Esophagus squamous epithelium (tissue), 5 donors: ENCODE measurements around the gene MTCH1. TPM values are rescaled to one million over a fixed set of nuclear protein-coding genes. Genes with fewer than 3 reads are reported as not detected.

ENCODE experiments used
- DNase-seq: peaks from one replicate; lab custom pipeline; 2025; lab: John Stamatoyannopoulos, UW
- H3K27ac ChIP-seq, 4 donors: fragments of 200-600 bp; sonication (generic); one replicate each; pipeline ENCODE4 v1.5.1; 2016 to 2019; ENCODE audit warnings: mild to moderate bottlenecking in 1 of 4
- H3K27me3 ChIP-seq, 4 donors: fragments of 200-600 bp; sonication (generic); 1 replicate in 3 of 4; 2 replicates in 1 of 4; pipeline versions ENCODE4 v1.5.1 to v1.6.0; 2017 to 2021; ENCODE audit warnings: antibody characterized with exemption in 1 of 4
- H3K36me3 ChIP-seq, 3 donors: fragments of 200-600 bp; sonication (generic); one replicate each; pipeline ENCODE4 v1.5.1; 2016 to 2019
- H3K4me1 ChIP-seq, 3 donors: fragments of 200-600 bp; sonication (generic); one replicate each; pipeline ENCODE4 v1.5.1; 2017 to 2019
- H3K4me3 ChIP-seq, 4 donors: fragments of 200-600 bp; sonication (generic); 1 replicate in 3 of 4; 2 replicates in 1 of 4; pipeline ENCODE4 v1.5.1; 2016 to 2019; ENCODE audit warnings: mild to moderate bottlenecking in 2 of 4, moderate library complexity in 1 of 4
- H3K9me3 ChIP-seq, 3 donors: fragments of 200-600 bp; sonication (generic); one replicate each; pipeline ENCODE4 v1.5.1; 2016 to 2019
- CTCF ChIP-seq, 6 experiments: fragments of 450-650 bp in 4 of 6; fragments of 200-600 bp in 2 of 6; sonication (generic) in 2 of 6; IDR thresholded peaks; one replicate each; pipeline ENCODE4 v1.5.1; 2016 to 2019; ENCODE audit warnings: antibody characterized with exemption in 6 of 6, mild to moderate bottlenecking in 4 of 6, moderate library complexity in 4 of 6
- POLR2A ChIP-seq, 4 donors: fragments of 450-650 bp; IDR thresholded peaks; one replicate each; pipeline ENCODE4 v1.6.1; 2017; ENCODE audit warnings: antibody characterized with exemption in 4 of 4, mild to moderate bottlenecking in 4 of 4, moderate library complexity in 3 of 4
- WGBS, 2 donors: methylation state at CpG; one replicate each; pipeline ENCODE4 v1.1.5; 2018; 5-methylcytosine and 5-hydroxymethylcytosine counted together
- intact Hi-C: fragments of 100-400 bp; cut with DNase I; formaldehyde crosslinking; loops from one replicate; pipeline ENCODE4 v1.15.0; 2022
- total RNA-seq, 4 donors: library from RNA; depleted of rRNA; stranded (reverse); fragments of >200 nt; gene quantifications; one replicate each; pipeline ENCODE4 v1.1.0, GENCODE V29; 2016
- donor health status: DM: yes; HTN: yes; CAD: no.

Gene MTCH1
- total RNA-seq, 4 donors from 2014 or later: 101 to 153 (median 111) TPM

- Histone ChIP-seq H3K4me1 (peaks cover 0 to 27% (median 3%) of the 10 kb centered on the region in 3 donors), H3K27me3 (no peaks in the 10 kb centered on the region), H3K36me3 (peaks cover 43 to 99% (median 62%) of the 10 kb centered on the region in 3 donors), H3K4me3 (no peak overlapping the region), H3K27ac (peak overlapping the region in 1 of 4 donors; percentile 25), H3K9me3 (no peaks in the 10 kb centered on the region)
- TF ChIP-seq CTCF (IDR thresholded peaks at IDR 0.05) (no peak), POLR2A (IDR thresholded peaks at IDR 0.05) (no peak)
- no peak for DNase-seq
- intact Hi-C loops: no loop called here
- WGBS, 2 donors: 76 to 90% methylated on average over 2 to 4 of the region's 4 CpGs
Measured at GRCh38 chr6:36976007-36976264, 10.1 kb downstream of the MTCH1 start.

GRCh38 chr6:36975231-36976006 lies 10.6 kb downstream of the MTCH1 start:
- 75 to 89% methylated on average over 5 of the region's 7 CpGs for WGBS, 2 donors
- no peak for DNase-seq
- intact Hi-C loops: no loop called here

GRCh38 chr6:36973647-36974046 lies 12.3 kb downstream of the MTCH1 start:
- Histone ChIP-seq H3K4me3 (no peak overlapping the region), H3K27me3 (no peaks in the 10 kb centered on the region), H3K4me1 (peaks cover 0 to 29% (median 17%) of the 10 kb centered on the region in 3 donors), H3K36me3 (peaks cover 52 to 100% (median 83%) of the 10 kb centered on the region in 3 donors), H3K9me3 (no peaks in the 10 kb centered on the region), H3K27ac (no peak overlapping the region)
- WGBS, 2 donors: 89 to 92% methylated on average over 4 of the region's 4 CpGs
- DNase-seq: no peak
- TF ChIP-seq CTCF (IDR thresholded peaks at IDR 0.05) (no peak), POLR2A (IDR thresholded peaks at IDR 0.05) (no peak)
- intact Hi-C loops: no loop called here

More at GRCh38 chr6:36975231-36976006, 10.6 kb downstream of the MTCH1 start:
- Histone ChIP-seq H3K27ac (peak overlapping the region in 1 of 4 donors; percentile 25), H3K4me1 (peaks cover 0 to 27% (median 2%) of the 10 kb centered on the region in 3 donors), H3K36me3 (peaks cover 44 to 99% (median 68%) of the 10 kb centered on the region in 3 donors), H3K27me3 (no peaks in the 10 kb centered on the region), H3K9me3 (no peaks in the 10 kb centered on the region), H3K4me3 (no peak overlapping the region)
- TF ChIP-seq CTCF (IDR thresholded peaks at IDR 0.05) (no peak), POLR2A (IDR thresholded peaks at IDR 0.05) (no peak)

- H3K27me3 ChIP-seq: no peaks in the 10 kb centered on the region
- intact Hi-C loops: no loop called here
- TF ChIP-seq CTCF (IDR thresholded peaks at IDR 0.05) (no peak), POLR2A (IDR thresholded peaks at IDR 0.05) (no peak)
- WGBS, 2 donors: 83 to 100% methylated on average over 1 of the region's 1 CpG
- DNase-seq: no peak
- H3K4me3 ChIP-seq: no peak overlapping the region
- H3K9me3 ChIP-seq: no peaks in the 10 kb centered on the region
- H3K36me3 ChIP-seq: peaks cover 53 to 100% (median 83%) of the 10 kb centered on the region in 3 donors
- H3K4me1 ChIP-seq: peaks cover 0 to 33% (median 21%) of the 10 kb centered on the region in 3 donors
- no peak overlapping the region for H3K27ac ChIP-seq
Measured at GRCh38 chr6:36973190-36973589, 12.8 kb downstream of the MTCH1 start.

- Histone ChIP-seq H3K4me1 (peaks cover 0 to 38% (median 21%) of the 10 kb centered on the region in 3 donors), H3K36me3 (peaks cover 51 to 100% (median 76%) of the 10 kb centered on the region in 3 donors), H3K4me3 (no peak overlapping the region), H3K9me3 (no peaks in the 10 kb centered on the region), H3K27ac (no peak overlapping the region), H3K27me3 (no peaks in the 10 kb centered on the region)
- no peak for TF ChIP-seq POLR2A (IDR thresholded peaks at IDR 0.05)
- no peak for TF ChIP-seq CTCF (IDR thresholded peaks at IDR 0.05)
- intact Hi-C loops: no loop called here
- no peak for DNase-seq
- 87 to 88% methylated on average over 10 to 12 of the region's 14 CpGs for WGBS, 2 donors
Measured at GRCh38 chr6:36971921-36972673, 13.9 kb downstream of the MTCH1 start.
